Activated naive CD4-positive, alpha-beta T cell treated with anti-CD3 and anti-CD28 coated beads, Interleukin-2, amount 50 U/mL, for 24 hours (primary cell): ENCODE data around the gene SOCS3.
"Not testable (repeated sequence)": the region's sequence is repeated elsewhere in the genome, so short reads cannot be mapped to it uniquely, and the experiment has no call there.

ENCODE experiments used
- H3K27ac Mint-ChIP-seq: one replicate; pipeline ENCODE4 v1.8.0; 2021; ENCODE audit warnings: mild to moderate bottlenecking, mixed read lengths
- H3K27me3 Mint-ChIP-seq: one replicate; pipeline ENCODE4 v1.8.0; 2021; ENCODE audit warnings: mixed read lengths
- H3K36me3 Mint-ChIP-seq: one replicate; pipeline ENCODE4 v1.8.0; 2021; ENCODE audit warnings: mixed read lengths
- H3K4me1 Mint-ChIP-seq: one replicate; pipeline ENCODE4 v1.8.0; 2021; ENCODE audit warnings: mixed read lengths
- H3K4me3 Mint-ChIP-seq: one replicate; pipeline ENCODE4 v1.8.0; 2021; ENCODE audit warnings: mild to moderate bottlenecking, mixed read lengths
- H3K9me3 Mint-ChIP-seq: one replicate; pipeline ENCODE4 v1.8.0; 2021; ENCODE audit warnings: mixed read lengths

The SOCS3 gene

DNA sequence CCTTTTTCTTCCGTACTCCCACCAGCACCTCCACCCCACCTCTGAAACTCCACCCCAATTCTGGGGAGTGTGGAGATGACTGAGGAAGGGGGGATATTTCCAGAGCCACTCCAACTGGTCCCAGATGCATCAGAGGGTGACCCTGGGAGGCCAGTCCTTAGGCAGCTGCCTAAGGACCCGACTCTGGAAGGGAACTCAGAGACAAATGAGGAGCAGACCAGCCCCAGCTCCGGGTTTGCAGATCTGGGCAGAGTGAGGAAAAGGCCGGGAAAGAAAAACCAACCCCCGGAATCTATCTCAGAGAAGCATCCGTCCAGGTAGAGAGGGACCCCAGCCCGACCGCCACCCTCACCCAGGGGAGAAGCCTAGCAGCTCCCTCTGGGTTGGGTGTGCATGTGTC is 41.5 kb downstream of the SOCS3 start:
- Mint-ChIP-seq H3K36me3 (no peaks in the 10 kb centered on the region), H3K4me1 (peaks cover 40% of the 10 kb centered on the region), H3K27me3 (no peaks in the 10 kb centered on the region), H3K9me3 (no peaks in the 10 kb centered on the region), H3K27ac (no peak overlapping the region), H3K4me3 (no peak overlapping the region)

DNA sequence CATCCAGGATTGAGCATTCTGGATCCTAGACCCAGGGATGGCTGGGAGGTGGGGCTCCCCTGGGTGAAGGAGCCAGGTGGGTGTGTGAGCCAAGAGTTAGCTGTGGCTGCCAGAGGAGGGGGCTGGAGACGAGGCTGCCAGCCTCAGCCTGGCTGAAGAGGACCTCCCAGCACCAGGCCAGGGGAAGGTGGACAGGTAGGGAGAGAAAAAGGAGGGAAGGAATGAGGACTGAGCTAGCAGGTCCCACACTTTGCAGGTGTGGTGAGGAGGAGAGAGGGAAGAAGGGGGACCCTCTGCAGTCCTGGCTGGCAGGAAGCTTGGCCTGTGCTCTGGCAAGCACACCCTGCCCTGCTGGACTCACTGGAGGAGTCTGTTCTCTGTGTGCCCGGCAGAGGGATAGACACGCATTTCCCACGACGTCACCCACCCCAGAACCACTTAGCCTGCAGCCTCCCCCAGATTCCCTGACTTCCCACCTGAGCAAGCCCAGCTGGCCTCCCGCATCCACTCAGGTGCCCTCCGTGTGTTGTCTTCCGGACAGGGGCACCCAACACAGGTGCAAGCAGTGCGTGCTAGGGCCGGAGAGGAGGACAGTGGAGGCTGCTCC is 42.0 kb downstream of the SOCS3 start:
- H3K4me1 Mint-ChIP-seq: peaks cover 39% of the 10 kb centered on the region
- no peaks in the 10 kb centered on the region for H3K36me3 Mint-ChIP-seq
- H3K27ac Mint-ChIP-seq: no peak overlapping the region
- H3K4me3 Mint-ChIP-seq: no peak overlapping the region
- no peaks in the 10 kb centered on the region for H3K9me3 Mint-ChIP-seq
- H3K27me3 Mint-ChIP-seq: no peaks in the 10 kb centered on the region

- Mint-ChIP-seq H3K4me3 (peak overlapping the region; percentile 17), H3K9me3 (no peaks in the 10 kb centered on the region), H3K36me3 (no peaks in the 10 kb centered on the region), H3K4me1 (peaks cover 46% of the 10 kb centered on the region), H3K27ac (peak overlapping the region; percentile 20), H3K27me3 (no peaks in the 10 kb centered on the region)
Measured at GRCh38 chr17:78316867-78317789, 42.7 kb downstream of the SOCS3 start.

- H3K27ac Mint-ChIP-seq: peak overlapping the region; percentile 20
- H3K27me3 Mint-ChIP-seq: no peaks in the 10 kb centered on the region
- H3K36me3 Mint-ChIP-seq: no peaks in the 10 kb centered on the region
- peak overlapping the region; percentile 24 for H3K4me3 Mint-ChIP-seq
- peaks cover 46% of the 10 kb centered on the region for H3K4me1 Mint-ChIP-seq
- H3K9me3 Mint-ChIP-seq: no peaks in the 10 kb centered on the region
Measured at GRCh38 chr17:78316115-78316866, 43.6 kb downstream of the SOCS3 start.

DNA sequence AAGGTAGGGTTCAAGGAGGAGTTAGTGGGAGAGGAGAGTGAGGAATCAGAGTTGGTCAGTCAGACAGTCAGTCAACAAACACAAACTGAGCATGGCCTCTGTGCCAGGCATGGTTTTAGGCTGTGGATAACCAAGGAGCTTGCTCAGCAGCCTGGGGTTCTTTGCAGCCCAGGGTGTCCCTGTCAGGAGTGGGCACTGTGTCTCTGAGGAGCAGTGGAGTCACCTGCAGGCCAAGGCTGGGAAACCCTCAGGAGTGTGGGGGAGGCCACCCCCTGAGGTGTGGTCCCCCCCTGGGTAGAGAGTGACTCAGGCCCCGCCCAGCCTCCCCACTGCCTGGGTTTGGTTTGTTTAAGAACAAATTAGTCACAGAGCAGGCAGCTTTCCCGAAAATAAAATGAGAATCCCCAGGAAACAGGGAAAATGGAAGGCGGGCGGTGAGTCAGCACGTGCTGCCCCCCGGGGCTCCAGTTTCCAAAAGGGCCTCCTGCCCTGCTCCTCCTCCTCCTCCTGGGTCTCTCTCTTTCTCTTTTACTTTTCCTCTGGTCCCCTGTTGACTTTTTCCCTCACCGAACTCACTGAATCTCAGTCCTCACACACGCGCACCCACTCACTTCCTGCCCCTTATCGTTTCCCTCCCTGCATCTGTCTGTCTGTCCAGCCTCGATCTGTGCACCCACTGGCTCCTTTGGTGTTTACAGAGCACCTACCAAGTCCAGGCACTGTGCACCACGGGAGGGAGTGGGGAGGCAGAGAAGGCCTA is 44.3 kb downstream of the SOCS3 start:
- H3K9me3 Mint-ChIP-seq: no peaks in the 10 kb centered on the region
- H3K27ac Mint-ChIP-seq: peak overlapping the region; percentile 89
- H3K36me3 Mint-ChIP-seq: no peaks in the 10 kb centered on the region
- no peaks in the 10 kb centered on the region for H3K27me3 Mint-ChIP-seq
- H3K4me1 Mint-ChIP-seq: peaks cover 46% of the 10 kb centered on the region
- H3K4me3 Mint-ChIP-seq: peak overlapping the region; percentile 83

GRCh38 chr17:78314683-78315354 is 45.1 kb downstream of the SOCS3 start:
- peaks cover 46% of the 10 kb centered on the region for H3K4me1 Mint-ChIP-seq
- H3K9me3 Mint-ChIP-seq: no peaks in the 10 kb centered on the region
- peak overlapping the region; percentile 83 for H3K4me3 Mint-ChIP-seq
- H3K27ac Mint-ChIP-seq: peak overlapping the region; percentile 89
- H3K27me3 Mint-ChIP-seq: no peaks in the 10 kb centered on the region
- H3K36me3 Mint-ChIP-seq: no peaks in the 10 kb centered on the region

DNA sequence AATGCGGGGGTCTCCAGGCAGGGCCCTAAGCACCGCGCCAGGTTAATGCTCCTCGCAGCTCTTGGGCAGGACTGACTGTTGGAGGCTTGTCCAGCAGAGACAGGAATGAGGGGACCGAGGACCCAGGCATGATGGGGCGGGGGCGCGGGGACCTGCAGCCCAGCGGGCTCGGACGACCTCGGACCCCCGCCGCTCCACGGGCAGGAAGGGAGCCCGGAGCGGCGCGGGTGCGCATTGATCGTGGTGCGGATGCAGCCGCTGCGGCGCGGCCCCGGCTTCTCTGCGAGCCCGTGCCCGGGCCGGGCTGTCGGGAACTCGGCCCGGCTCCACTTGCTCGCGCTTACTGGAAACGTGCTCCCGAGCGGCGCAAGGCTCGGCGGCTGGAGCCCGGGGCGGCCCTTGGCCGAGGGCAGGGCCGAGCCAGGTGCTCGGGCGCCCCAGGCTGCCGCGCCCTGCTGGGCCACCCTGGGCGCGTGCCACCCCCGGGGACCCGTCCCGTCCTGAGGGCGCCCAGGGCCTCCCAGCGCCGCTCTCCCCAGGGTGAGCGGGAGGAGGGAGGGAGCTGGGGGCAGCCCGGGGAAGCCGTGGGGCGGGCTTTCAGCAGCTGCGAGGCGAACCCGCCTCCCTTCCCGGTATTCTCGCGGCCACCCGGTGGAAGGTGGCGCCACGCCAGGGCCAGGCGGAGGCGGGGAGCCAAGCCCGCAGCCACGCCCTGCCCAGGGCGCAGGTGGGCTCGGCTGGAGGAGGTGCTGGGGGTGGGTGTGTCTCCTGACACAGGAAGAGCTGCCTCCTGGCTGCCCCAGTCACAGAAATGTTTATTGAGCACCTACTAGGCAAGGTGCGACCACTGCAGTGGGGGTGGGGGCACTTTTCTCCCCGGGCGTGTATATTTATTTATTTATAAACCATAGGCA is 45.9 kb downstream of the SOCS3 start:
- Mint-ChIP-seq H3K36me3 (no peaks in the 10 kb centered on the region), H3K4me1 (peaks cover 46% of the 10 kb centered on the region), H3K27ac (no peak overlapping the region), H3K27me3 (no peaks in the 10 kb centered on the region), H3K9me3 (no peaks in the 10 kb centered on the region), H3K4me3 (peak overlapping the region; percentile 77)

DNA sequence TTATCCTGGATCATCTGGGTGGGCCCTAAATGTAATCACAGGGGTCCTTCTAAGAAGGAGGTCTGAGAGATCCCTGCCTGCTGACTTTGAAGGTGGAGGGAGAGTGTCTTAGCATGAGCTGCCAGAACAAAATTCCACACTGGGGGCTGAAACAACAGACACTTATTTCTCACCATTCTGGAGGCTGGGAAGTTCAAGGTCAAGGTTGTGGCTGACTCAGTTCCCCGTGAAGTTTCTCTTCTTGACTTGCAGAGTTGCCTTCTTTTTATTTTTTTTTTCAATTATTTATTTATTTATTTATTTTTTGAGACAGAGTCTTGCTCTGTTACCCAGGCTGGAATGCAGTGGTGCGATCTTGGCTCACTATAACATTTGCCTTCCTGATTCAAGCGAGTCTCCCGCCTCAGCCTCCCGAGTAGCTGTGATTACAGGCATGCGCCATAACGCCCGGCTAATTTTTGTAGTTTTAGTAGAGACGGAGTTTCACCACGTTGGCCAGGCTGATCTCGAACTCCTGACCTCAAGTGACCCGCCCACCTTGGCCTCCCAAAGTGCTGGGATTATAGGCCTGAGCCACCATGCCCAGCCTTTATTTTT is 50.1 kb downstream of the SOCS3 start:
- not testable (repeated sequence) for H3K36me3 Mint-ChIP-seq, H3K4me3 Mint-ChIP-seq, H3K9me3 Mint-ChIP-seq, H3K27me3 Mint-ChIP-seq
- H3K27ac Mint-ChIP-seq: peak overlapping the region; percentile 68
- H3K4me1 Mint-ChIP-seq: peaks cover 15% of the 10 kb centered on the region

DNA sequence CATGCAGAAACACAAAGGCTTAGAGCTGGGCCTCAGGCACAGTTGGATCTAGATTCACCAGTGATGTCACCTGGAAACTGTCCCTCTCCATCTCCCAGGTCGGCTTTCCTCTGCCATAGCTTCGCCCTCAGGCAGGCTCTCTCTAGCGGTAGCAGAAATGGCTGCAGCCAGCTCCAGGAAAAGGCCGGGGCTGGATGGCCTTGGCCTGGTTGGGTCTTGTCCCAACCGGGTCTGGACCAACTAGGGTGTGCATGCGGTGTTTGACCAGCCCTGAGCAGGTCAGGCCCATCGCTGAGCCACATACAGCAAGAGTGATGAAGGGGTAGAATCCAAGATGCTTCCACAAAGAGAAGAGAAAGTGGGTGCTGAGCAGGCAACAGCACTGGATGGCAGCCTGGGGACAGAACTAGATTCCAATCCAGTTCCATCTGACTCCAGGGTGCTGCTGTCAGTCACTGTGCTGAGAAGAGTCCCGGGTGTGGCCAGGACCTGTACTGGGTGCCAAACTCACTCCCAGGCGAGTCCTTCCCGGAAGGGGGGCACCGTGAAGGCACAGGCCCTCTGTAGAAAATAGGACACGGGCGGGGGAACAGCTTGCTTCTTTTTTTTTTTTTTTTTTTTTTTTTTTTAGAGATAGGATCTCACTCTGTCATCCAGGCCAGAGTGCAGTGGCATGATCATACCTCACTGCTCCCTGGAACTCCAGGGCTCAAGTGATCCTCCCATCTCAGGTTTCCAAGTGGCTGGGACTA is 51.8 kb downstream of the SOCS3 start:
- no peak overlapping the region for H3K27ac Mint-ChIP-seq

DNA sequence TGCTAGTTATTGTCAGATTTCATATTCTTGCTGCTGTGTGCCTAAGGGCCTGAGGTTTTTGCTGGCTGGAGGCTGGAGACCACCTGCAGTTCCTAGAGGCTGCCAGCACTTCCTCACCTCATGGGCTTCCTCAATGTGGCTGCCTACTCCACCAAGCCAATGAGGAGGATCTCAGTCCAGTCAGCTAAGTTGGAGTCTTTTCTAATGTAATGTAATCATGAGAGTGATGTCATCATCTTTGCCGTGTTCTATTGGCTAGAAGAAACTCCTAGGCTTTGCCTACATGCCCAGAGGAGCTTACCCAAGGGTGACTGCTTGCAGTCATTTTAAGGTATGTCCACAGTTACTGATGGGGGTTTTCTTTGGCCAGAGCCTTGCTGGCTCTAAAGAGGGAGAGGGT is 53.0 kb downstream of the SOCS3 start:
- H3K36me3 Mint-ChIP-seq: no peaks in the 10 kb centered on the region
- no peak overlapping the region for H3K27ac Mint-ChIP-seq
- no peak overlapping the region for H3K4me3 Mint-ChIP-seq
- no peaks in the 10 kb centered on the region for H3K9me3 Mint-ChIP-seq
- H3K4me1 Mint-ChIP-seq: no peaks in the 10 kb centered on the region
- no peaks in the 10 kb centered on the region for H3K27me3 Mint-ChIP-seq

More for the DNA sequence above, 51.8 kb downstream of the SOCS3 start:
- Mint-ChIP-seq H3K9me3 (no peaks in the 10 kb centered on the region), H3K4me1 (peaks cover 9% of the 10 kb centered on the region), H3K36me3 (no peaks in the 10 kb centered on the region), H3K27me3 (no peaks in the 10 kb centered on the region), H3K4me3 (no peak overlapping the region)
